Measurements from ENCODE around the gene EMC7. TPM values are rescaled to one million over a fixed set of nuclear protein-coding genes. Genes with fewer than 3 reads are reported as not detected.

The EMC7 gene
- total and polyA plus RNA-seq, 9 of the 15 experiments (the other 6 are each of a cell fraction or from before 2014, with no cell fraction given), result 25.8 to 92.8 (median 49.7) TPM

DNA sequence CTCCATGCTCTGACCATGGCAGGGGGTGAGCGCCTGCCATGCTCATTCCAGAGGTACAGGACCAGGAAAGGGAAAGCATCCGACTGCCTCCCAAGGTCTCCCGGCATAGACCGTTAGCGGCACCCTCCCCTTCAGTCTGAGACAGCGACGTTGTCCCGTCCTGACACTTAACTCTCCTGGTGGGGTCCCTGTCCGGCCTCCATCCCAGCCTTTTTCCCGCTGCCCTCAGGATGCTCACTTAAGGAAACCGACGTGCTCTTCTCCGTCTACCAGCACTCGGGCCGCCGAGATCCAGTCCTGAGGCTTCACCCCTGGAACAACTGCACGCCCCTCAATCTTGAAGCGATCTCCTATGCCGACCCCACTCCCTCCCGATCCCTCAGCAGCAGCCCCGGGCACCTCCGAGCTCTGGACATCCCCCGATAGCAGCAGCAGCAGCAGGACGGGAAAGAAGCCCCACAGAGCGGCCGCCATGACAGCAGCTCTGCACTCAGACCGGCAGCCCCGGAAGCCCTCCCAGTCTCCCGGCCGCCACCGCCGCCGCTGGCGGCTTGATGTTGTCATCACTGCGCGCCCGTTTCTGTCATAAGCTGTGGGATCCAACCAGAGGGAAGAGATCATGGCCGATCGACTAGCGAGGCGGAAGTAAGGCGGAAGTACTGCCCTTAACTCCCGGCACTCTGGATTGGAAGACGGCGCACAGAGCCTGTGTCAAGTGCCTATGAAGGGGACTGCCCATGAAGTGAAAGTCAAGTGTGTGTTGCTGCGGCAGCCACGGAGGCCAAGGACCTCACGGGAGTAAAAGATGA lies at the start of gene EMC7, which contains the start of gene PGBD4 (continued):
- TF ChIP-seq, protein P1, sequence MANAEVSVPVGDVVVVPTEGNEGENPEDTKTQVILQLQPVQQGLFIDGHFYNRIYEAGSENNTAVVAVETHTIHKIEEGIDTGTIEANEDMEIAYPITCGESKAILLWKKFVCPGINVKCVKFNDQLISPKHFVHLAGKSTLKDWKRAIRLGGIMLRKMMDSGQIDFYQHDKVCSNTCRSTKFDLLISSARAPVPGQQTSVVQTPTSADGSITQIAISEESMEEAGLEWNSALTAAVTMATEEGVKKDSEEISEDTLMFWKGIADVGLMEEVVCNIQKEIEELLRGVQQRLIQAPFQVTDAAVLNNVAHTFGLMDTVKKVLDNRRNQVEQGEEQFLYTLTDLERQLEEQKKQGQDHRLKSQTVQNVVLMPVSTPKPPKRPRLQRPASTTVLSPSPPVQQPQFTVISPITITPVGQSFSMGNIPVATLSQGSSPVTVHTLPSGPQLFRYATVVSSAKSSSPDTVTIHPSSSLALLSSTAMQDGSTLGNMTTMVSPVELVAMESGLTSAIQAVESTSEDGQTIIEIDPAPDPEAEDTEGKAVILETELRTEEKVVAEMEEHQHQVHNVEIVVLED (CRISPR knock-in tag; IDR thresholded peaks at IDR 0.05), result peak; percentile 44; the same call in 1 of the 2 replicates
- TF ChIP-seq ZNF507 (tag; conservative IDR thresholded peaks at IDR 0.05) (no peak), FOXK2 (conservative IDR thresholded peaks at IDR 0.05 in 1 of 2, IDR thresholded peaks at IDR 0.05 in 1 of 2; ENCODE audit: low read depth in 2 of 2) (peak; percentile 87 to 93), SNRNP70 (optimal IDR thresholded peaks at IDR 0.05; ENCODE audit: low read depth, low read length) (no peak), ZNF584 (CRISPR knock-in tag; IDR thresholded peaks at IDR 0.05; ENCODE audit: low read depth) (no peak), HNRNPL (IDR thresholded peaks at IDR 0.05; ENCODE audit: low read depth, low read length) (no peak), POLR2G (IDR thresholded peaks at IDR 0.05; ENCODE audit: low read depth, low read length) (peak; percentile 100), MIER1 (IDR thresholded peaks at IDR 0.05; ENCODE audit: low read depth) (no peak), ATF1 (CRISPR knock-in tag; IDR thresholded peaks at IDR 0.05) (peak; percentile 94), ATF1 (tag; IDR thresholded peaks at IDR 0.05) (peak; percentile 99), SOX6 (IDR thresholded peaks at IDR 0.05) (no peak), SRSF3 (IDR thresholded peaks at IDR 0.05; ENCODE audit: insufficient read depth, low read length) (no peak), ZNF699 (CRISPR knock-in tag; IDR thresholded peaks at IDR 0.05; ENCODE audit: insufficient replicate concordance) (no peak), PCBP2 (IDR thresholded peaks at IDR 0.05; ENCODE audit: low read depth, low read length, poor library complexity, severe bottlenecking) (no peak)
- TF ChIP-seq, protein P2, sequence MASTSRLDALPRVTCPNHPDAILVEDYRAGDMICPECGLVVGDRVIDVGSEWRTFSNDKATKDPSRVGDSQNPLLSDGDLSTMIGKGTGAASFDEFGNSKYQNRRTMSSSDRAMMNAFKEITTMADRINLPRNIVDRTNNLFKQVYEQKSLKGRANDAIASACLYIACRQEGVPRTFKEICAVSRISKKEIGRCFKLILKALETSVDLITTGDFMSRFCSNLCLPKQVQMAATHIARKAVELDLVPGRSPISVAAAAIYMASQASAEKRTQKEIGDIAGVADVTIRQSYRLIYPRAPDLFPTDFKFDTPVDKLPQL (IDR thresholded peaks at IDR 0.05; ENCODE audit: extremely low read depth, insufficient read length), result no peak
- TF ChIP-seq, protein P3, sequence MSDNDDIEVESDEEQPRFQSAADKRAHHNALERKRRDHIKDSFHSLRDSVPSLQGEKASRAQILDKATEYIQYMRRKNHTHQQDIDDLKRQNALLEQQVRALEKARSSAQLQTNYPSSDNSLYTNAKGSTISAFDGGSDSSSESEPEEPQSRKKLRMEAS (CRISPR knock-in tag; IDR thresholded peaks at IDR 0.05), result no peak; the same call in none of the 2 replicates
- TF ChIP-seq, protein P4, sequence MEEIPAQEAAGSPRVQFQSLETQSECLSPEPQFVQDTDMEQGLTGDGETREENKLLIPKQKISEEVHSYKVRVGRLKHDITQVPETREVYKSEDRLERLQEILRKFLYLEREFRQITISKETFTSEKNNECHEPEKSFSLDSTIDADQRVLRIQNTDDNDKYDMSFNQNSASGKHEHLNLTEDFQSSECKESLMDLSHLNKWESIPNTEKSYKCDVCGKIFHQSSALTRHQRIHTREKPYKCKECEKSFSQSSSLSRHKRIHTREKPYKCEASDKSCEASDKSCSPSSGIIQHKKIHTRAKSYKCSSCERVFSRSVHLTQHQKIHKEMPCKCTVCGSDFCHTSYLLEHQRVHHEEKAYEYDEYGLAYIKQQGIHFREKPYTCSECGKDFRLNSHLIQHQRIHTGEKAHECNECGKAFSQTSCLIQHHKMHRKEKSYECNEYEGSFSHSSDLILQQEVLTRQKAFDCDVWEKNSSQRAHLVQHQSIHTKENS (CRISPR knock-in tag; IDR thresholded peaks at IDR 0.05), result no peak

All from K562 (cell line).